ENCODE data around the gene RCAN1. TPM values are rescaled to one million over a fixed set of nuclear protein-coding genes. Genes with fewer than 3 reads are reported as not detected.

The RCAN1 gene
- total and polyA plus RNA-seq, 2 of the 8 experiments (the other 6 are each of a cell fraction or from before 2014, with no cell fraction given), result 1.7 to 6.4 TPM

DNA sequence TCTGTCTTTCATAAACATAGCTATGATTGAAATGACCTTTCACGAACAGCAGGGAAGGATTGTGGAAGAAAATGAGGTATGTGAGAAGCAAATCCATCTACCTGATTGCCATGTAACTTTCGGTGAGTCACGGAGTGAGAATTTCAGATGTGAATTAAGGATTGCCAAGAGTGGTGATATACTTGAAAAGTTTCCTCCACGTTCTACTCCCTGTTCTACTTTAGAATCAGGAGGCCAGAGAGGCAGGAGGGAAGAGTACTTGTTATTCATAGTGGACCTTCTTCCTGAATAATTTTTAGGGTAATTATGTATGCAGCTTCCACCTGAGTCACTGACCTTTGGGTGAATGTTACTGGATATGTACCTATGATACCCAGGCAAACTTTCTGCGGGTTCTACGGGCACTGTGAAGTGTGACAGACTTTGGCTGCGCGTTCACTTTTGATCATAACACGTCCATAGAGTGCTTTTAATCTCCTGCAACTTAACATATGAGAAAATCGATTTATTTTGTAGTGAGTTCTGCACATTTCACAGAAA is 100.3 kb downstream of the RCAN1 start:
- Histone ChIP-seq H3K23me2 (ENCODE audit: low read depth, low read length) (peaks cover 2% of the 10 kb centered on the region; the same call in 1 of the 2 replicates), H3K27ac (ENCODE audit: low read depth, low read length) (no peak overlapping the region), H3K4me1 (replicated peaks in 1 of 4; ENCODE audit: control insufficient read depth in 3 of 4, insufficient read depth in 4 of 4, low read length in 3 of 4) (no peaks in the 10 kb centered on the region), H3K79me1 (ENCODE audit: low read depth, low read length) (no peaks in the 10 kb centered on the region), H3K18ac (ENCODE audit: extremely low read depth, low read length) (no peak overlapping the region), H3K4ac (replicated peaks; ENCODE audit: insufficient read length, low read depth, low read length) (no peak overlapping the region), H3K36me3 (ENCODE audit: control insufficient read depth in 2 of 4, insufficient read depth in 4 of 4, low read length in 3 of 4) (0 out of 8 replicates have a peak, but pooled peaks cover 0 to 2% (median 0%) of the 10 kb centered on the region in 4 experiments), H2BK12ac (ENCODE audit: low read depth, low read length) (no peak overlapping the region), H3K9ac (replicated peaks in 1 of 4; ENCODE audit: extremely low read depth in 1 of 4, low read depth in 3 of 4, low read length in 3 of 4) (no peak overlapping the region), H3K4me2 (ENCODE audit: insufficient read depth in 1 of 2, low read depth in 2 of 2, low read length in 2 of 2) (no peak overlapping the region), H3K79me2 (ENCODE audit: control insufficient read depth in 1 of 2, insufficient read depth in 2 of 2, low read length in 2 of 2) (no peaks in the 10 kb centered on the region), H2BK5ac (ENCODE audit: low read depth, low read length) (no peak overlapping the region), H4K20me1 (replicated peaks in 1 of 2; ENCODE audit: control insufficient read depth in 1 of 2, insufficient read depth in 2 of 2, low read length in 2 of 2) (no peaks in the 10 kb centered on the region), H3K4me3 (ENCODE audit: extremely low read depth in 1 of 4, insufficient read depth in 2 of 4, low read depth in 3 of 4, low read length in 4 of 4) (no peak overlapping the region), H3K56ac (replicated peaks; ENCODE audit: insufficient read length, low read depth, low read length) (no peak overlapping the region), H2AFZ (ENCODE audit: low read length) (no peak overlapping the region), H2BK15ac (ENCODE audit: low read length) (no peak overlapping the region), H2BK120ac (replicated peaks; ENCODE audit: low read depth, low read length) (no peak overlapping the region), H3K9me3 (ENCODE audit: insufficient read depth in 2 of 2, low read depth in 1 of 2, low read length in 1 of 2) (no peaks in the 10 kb centered on the region), H3K27me3 (replicated peaks in 1 of 4; ENCODE audit: control insufficient read depth in 3 of 4, extremely low read depth in 1 of 4, insufficient read depth in 3 of 4, low read length in 3 of 4) (no peaks in the 10 kb centered on the region), H4K5ac (ENCODE audit: insufficient read length, low read depth, low read length) (no peak overlapping the region), H3K14ac (ENCODE audit: insufficient read length) (no peak overlapping the region), H3K23ac (ENCODE audit: insufficient read length) (no peak overlapping the region), H2AK5ac (ENCODE audit: low read depth, low read length) (no peak overlapping the region), H4K8ac (ENCODE audit: extremely low read depth, insufficient read depth, low read length) (no peak overlapping the region), H4K91ac (replicated peaks; ENCODE audit: insufficient read length, low read length) (no peak overlapping the region), H2BK20ac (ENCODE audit: low read length) (no peak overlapping the region)
- POLR2A ChIA-PET (ENCODE audit: partially characterized antibody), result interaction anchor here (0.5 kb wide), 1 partner anchor 77 kb away, joined by 3 read pairs; no protein-coding TSS in a partner anchor
- CTCF ChIA-PET (ENCODE audit: partially characterized antibody), result interaction anchor here (0.6 to 13.5 kb wide), 11 partner anchors 10 to 117 kb away, joined by 3 to 112 read pairs (median 5); no protein-coding TSS in a partner anchor
- WGBS, 2 experiments (ENCODE audit: extremely low coverage in 1 of 2, insufficient coverage in 1 of 2, insufficient read length in 1 of 2, insufficient replicate concordance in 2 of 2, low coverage in 1 of 2, low lambda C conversion rate in 2 of 2, missing lambda C conversion rate in 1 of 2), result 90% methylated on average over 10 of the region's 10 CpGs; no CpG with 5 or more reads in 1 of the 2 experiments
- TF ChIP-seq SAP30 (IDR thresholded peaks at IDR 0.05; ENCODE audit: insufficient read depth, insufficient replicate concordance, low read length) (no peak), TCF12 (IDR thresholded peaks at IDR 0.05; ENCODE audit: low read depth, low read length) (no peak), RAD21 (IDR thresholded peaks at IDR 0.05 in 1 of 2, conservative IDR thresholded peaks at IDR 0.05 in 1 of 2; ENCODE audit: low read depth in 2 of 2, low read length in 2 of 2) (no peak), NANOG (IDR thresholded peaks at IDR 0.05; ENCODE audit: insufficient read depth, low read depth, low read length, poor library complexity, severe bottlenecking) (no peak), FOSL1 (IDR thresholded peaks at IDR 0.05; ENCODE audit: insufficient read depth, low read depth, low read length) (no peak), KDM4A (IDR thresholded peaks at IDR 0.05; ENCODE audit: low read depth, low read length, severe bottlenecking) (no peak), KDM5A (IDR thresholded peaks at IDR 0.05; ENCODE audit: low read length) (no peak)
- FAIRE-seq, result no peak
- DNase-seq (ENCODE audit: low read depth in 1 of 2, low spot score in 2 of 2), result no peak
